D341Med (cell line): ENCODE data around the gene HOXA1.
"Not testable (repeated sequence)": the region's sequence is repeated elsewhere in the genome, so short reads cannot be mapped to it uniquely, and the experiment has no call there.

Source experiments
- DNase-seq: peaks from one replicate; pipeline ENCODE4 v3.0.0; 2012; ENCODE audit warnings: low spot score

The HOXA1 gene

GRCh38 chr7:27045972-27046371 is 49.8 kb downstream of the HOXA1 start:
- not testable (repeated sequence) for DNase-seq

GRCh38 chr7:27045066-27045465 is 50.7 kb downstream of the HOXA1 start:
- DNase-seq: not testable (repeated sequence)
